ENCODE measurements around the gene PLCZ1. TPM values are rescaled to one million over a fixed set of nuclear protein-coding genes. Genes with fewer than 3 reads are reported as not detected.

The PLCZ1 gene
- total RNA-seq, 1 donor from 2014 or later: not detected

GRCh38 chr12:18658179-18658578 is 79.6 kb downstream of the PLCZ1 start:
- Histone ChIP-seq H3K27me3 (ENCODE audit: control insufficient read depth, insufficient read depth, low read length) (no peaks in the 10 kb centered on the region), H3K36me3 (ENCODE audit: control insufficient read depth, insufficient read depth, low read length) (no peaks in the 10 kb centered on the region), H3K4me3 (ENCODE audit: low read depth, low read length) (no peak overlapping the region)
- DNase-seq (ENCODE audit: low read depth) (no peak), FAIRE-seq (no peak)
- no peak for TF ChIP-seq CTCF (IDR thresholded peaks at IDR 0.05; ENCODE audit: insufficient read depth, low read length, severe bottlenecking)

GRCh38 chr12:18655351-18655750 is 82.5 kb downstream of the PLCZ1 start:
- no peak overlapping the region for H3K4me3 ChIP-seq (ENCODE audit: low read depth, low read length)
- H3K36me3 ChIP-seq (ENCODE audit: control insufficient read depth, insufficient read depth, low read length): no peaks in the 10 kb centered on the region
- FAIRE-seq (no peak), DNase-seq (ENCODE audit: low read depth) (no peak)
- H3K27me3 ChIP-seq (ENCODE audit: control insufficient read depth, insufficient read depth, low read length): no peaks in the 10 kb centered on the region
- no peak for TF ChIP-seq CTCF (IDR thresholded peaks at IDR 0.05; ENCODE audit: insufficient read depth, low read length, severe bottlenecking)

- no peak for FAIRE-seq
- Histone ChIP-seq H3K36me3 (ENCODE audit: control insufficient read depth, insufficient read depth, low read length) (no peaks in the 10 kb centered on the region), H3K27me3 (ENCODE audit: control insufficient read depth, insufficient read depth, low read length) (no peaks in the 10 kb centered on the region), H3K4me3 (ENCODE audit: low read depth, low read length) (no peak overlapping the region)
- no peak for DNase-seq (ENCODE audit: low read depth)
- TF ChIP-seq CTCF (IDR thresholded peaks at IDR 0.05; ENCODE audit: insufficient read depth, low read length, severe bottlenecking): no peak
These were observed 84.3 kb downstream of the PLCZ1 start for GRCh38 chr12:18653465-18653864.

GRCh38 chr12:18652596-18652995 is 85.2 kb downstream of the PLCZ1 start:
- no peak overlapping the region for H3K4me3 ChIP-seq (ENCODE audit: low read depth, low read length)

GRCh38 chr12:18651525-18651924 is 86.3 kb downstream of the PLCZ1 start:
- Histone ChIP-seq H3K4me3 (ENCODE audit: low read depth, low read length) (no peak overlapping the region), H3K27me3 (ENCODE audit: control insufficient read depth, insufficient read depth, low read length) (no peaks in the 10 kb centered on the region), H3K36me3 (ENCODE audit: control insufficient read depth, insufficient read depth, low read length) (no peaks in the 10 kb centered on the region)
- TF ChIP-seq CTCF (IDR thresholded peaks at IDR 0.05; ENCODE audit: insufficient read depth, low read length, severe bottlenecking): no peak
- FAIRE-seq: no peak
- DNase-seq (ENCODE audit: low read depth): no peak

More at GRCh38 chr12:18652596-18652995, 85.2 kb downstream of the PLCZ1 start:
- no peak for DNase-seq (ENCODE audit: low read depth)
- FAIRE-seq: no peak
- TF ChIP-seq CTCF (IDR thresholded peaks at IDR 0.05; ENCODE audit: insufficient read depth, low read length, severe bottlenecking): no peak
- no peaks in the 10 kb centered on the region for H3K27me3 ChIP-seq (ENCODE audit: control insufficient read depth, insufficient read depth, low read length)
- H3K36me3 ChIP-seq (ENCODE audit: control insufficient read depth, insufficient read depth, low read length): no peaks in the 10 kb centered on the region

- Histone ChIP-seq H3K27me3 (ENCODE audit: control insufficient read depth, insufficient read depth, low read length) (no peaks in the 10 kb centered on the region), H3K4me3 (ENCODE audit: low read depth, low read length) (no peak overlapping the region), H3K36me3 (ENCODE audit: control insufficient read depth, insufficient read depth, low read length) (no peaks in the 10 kb centered on the region)
- no peak for DNase-seq (ENCODE audit: low read depth)
- FAIRE-seq: no peak
- no peak for TF ChIP-seq CTCF (IDR thresholded peaks at IDR 0.05; ENCODE audit: insufficient read depth, low read length, severe bottlenecking)
These were observed 91.4 kb downstream of the PLCZ1 start for GRCh38 chr12:18646286-18646890.
